Esophagus squamous epithelium (tissue), 5 donors: ENCODE measurements around the gene PHIP. TPM values are rescaled to one million over a fixed set of nuclear protein-coding genes. Genes with fewer than 3 reads are reported as not detected.
"Not testable (repeated sequence)": the region's sequence is repeated elsewhere in the genome, so short reads cannot be mapped to it uniquely, and the experiment has no call there.

Source experiments
- DNase-seq: peaks from one replicate; lab custom pipeline; 2025; lab: John Stamatoyannopoulos, UW
- H3K27ac ChIP-seq, 4 donors: fragments of 200-600 bp; sonication (generic); one replicate each; pipeline ENCODE4 v1.5.1; 2016 to 2019; ENCODE audit warnings: mild to moderate bottlenecking in 1 of 4
- H3K27me3 ChIP-seq, 4 donors: fragments of 200-600 bp; sonication (generic); 1 replicate in 3 of 4; 2 replicates in 1 of 4; pipeline versions ENCODE4 v1.5.1 to v1.6.0; 2017 to 2021; ENCODE audit warnings: antibody characterized with exemption in 1 of 4
- H3K36me3 ChIP-seq, 3 donors: fragments of 200-600 bp; sonication (generic); one replicate each; pipeline ENCODE4 v1.5.1; 2016 to 2019
- H3K4me1 ChIP-seq, 3 donors: fragments of 200-600 bp; sonication (generic); one replicate each; pipeline ENCODE4 v1.5.1; 2017 to 2019
- H3K4me3 ChIP-seq, 4 donors: fragments of 200-600 bp; sonication (generic); 1 replicate in 3 of 4; 2 replicates in 1 of 4; pipeline ENCODE4 v1.5.1; 2016 to 2019; ENCODE audit warnings: mild to moderate bottlenecking in 2 of 4, moderate library complexity in 1 of 4
- H3K9me3 ChIP-seq, 3 donors: fragments of 200-600 bp; sonication (generic); one replicate each; pipeline ENCODE4 v1.5.1; 2016 to 2019
- POLR2A ChIP-seq, 4 donors: fragments of 450-650 bp; IDR thresholded peaks; one replicate each; pipeline ENCODE4 v1.6.1; 2017; ENCODE audit warnings: antibody characterized with exemption in 4 of 4, mild to moderate bottlenecking in 4 of 4, moderate library complexity in 3 of 4
- WGBS, 2 donors: methylation state at CpG; one replicate each; pipeline ENCODE4 v1.1.5; 2018; 5-methylcytosine and 5-hydroxymethylcytosine counted together
- intact Hi-C: fragments of 100-400 bp; cut with DNase I; formaldehyde crosslinking; loops from one replicate; pipeline ENCODE4 v1.15.0; 2022
- total RNA-seq, 4 donors: library from RNA; depleted of rRNA; stranded (reverse); fragments of >200 nt; gene quantifications; one replicate each; pipeline ENCODE4 v1.1.0, GENCODE V29; 2016
- TF ChIP-seq, protein P1 (sequence below), 6 experiments: fragments of 450-650 bp in 4 of 6; fragments of 200-600 bp in 2 of 6; sonication (generic) in 2 of 6; IDR thresholded peaks; one replicate each; pipeline ENCODE4 v1.5.1; 2016 to 2019; ENCODE audit warnings: antibody characterized with exemption in 6 of 6, mild to moderate bottlenecking in 4 of 6, moderate library complexity in 4 of 6
- donor health status: DM: yes; HTN: yes; CAD: no.

PHIP gene
- total RNA-seq, 4 donors from 2014 or later, result 11.5 to 24.0 (median 17.1) TPM

DNA sequence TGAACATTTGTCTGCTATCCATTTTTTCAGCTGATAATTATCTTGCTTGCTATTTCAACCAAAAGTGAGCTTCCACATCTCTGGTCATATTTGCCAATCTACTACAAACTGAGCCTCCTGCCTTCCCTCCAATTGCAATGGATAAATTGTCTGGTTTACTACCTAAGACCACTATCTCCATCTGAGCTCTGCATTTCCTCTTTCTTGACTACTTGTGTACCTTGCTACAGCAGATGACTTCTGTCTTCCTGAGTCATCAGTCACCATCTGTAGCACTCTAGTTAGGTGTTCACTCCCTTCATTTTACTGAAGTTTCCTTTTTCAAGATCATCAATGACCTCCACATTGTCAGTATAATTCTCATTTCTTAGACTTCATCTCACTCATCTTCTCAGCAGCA lies 33.5 kb upstream of the PHIP start:
- H3K4me3 ChIP-seq, result no peak overlapping the region
- TF ChIP-seq, protein P1, sequence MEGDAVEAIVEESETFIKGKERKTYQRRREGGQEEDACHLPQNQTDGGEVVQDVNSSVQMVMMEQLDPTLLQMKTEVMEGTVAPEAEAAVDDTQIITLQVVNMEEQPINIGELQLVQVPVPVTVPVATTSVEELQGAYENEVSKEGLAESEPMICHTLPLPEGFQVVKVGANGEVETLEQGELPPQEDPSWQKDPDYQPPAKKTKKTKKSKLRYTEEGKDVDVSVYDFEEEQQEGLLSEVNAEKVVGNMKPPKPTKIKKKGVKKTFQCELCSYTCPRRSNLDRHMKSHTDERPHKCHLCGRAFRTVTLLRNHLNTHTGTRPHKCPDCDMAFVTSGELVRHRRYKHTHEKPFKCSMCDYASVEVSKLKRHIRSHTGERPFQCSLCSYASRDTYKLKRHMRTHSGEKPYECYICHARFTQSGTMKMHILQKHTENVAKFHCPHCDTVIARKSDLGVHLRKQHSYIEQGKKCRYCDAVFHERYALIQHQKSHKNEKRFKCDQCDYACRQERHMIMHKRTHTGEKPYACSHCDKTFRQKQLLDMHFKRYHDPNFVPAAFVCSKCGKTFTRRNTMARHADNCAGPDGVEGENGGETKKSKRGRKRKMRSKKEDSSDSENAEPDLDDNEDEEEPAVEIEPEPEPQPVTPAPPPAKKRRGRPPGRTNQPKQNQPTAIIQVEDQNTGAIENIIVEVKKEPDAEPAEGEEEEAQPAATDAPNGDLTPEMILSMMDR (IDR thresholded peaks at IDR 0.05), result no peak
- TF ChIP-seq POLR2A (IDR thresholded peaks at IDR 0.05), result no peak
- H3K27me3 ChIP-seq, result no peaks in the 10 kb centered on the region
- no peak for DNase-seq
- H3K27ac ChIP-seq, result no peak overlapping the region
- intact Hi-C loops, result no loop called here
- no peaks in the 10 kb centered on the region for H3K9me3 ChIP-seq
- no peaks in the 10 kb centered on the region for H3K36me3 ChIP-seq
- peaks cover 0 to 8% (median 0%) of the 10 kb centered on the region in 3 donors for H3K4me1 ChIP-seq

DNA sequence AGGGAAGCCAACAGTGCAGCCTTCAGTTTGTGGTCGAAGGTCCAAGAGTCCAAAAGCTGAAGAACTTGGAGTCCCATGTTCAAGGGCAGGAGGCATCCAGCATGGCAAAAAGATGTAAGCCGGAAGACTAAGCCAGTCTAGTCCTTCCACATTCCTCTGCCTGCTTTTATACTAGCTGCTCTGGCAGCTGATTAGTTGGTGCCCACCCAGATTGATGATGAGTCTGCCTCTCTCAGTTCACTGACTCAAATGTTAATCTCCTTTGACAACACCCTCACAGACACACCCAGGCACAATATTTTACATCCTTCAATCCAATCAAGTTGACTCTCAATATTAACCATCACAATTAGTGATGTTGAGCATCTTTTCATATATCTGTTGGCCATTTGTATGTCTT lies 23.1 kb upstream of the PHIP start:
- no peaks in the 10 kb centered on the region for H3K36me3 ChIP-seq
- H3K4me1 ChIP-seq, result no peaks in the 10 kb centered on the region
- no peak overlapping the region for H3K4me3 ChIP-seq
- DNase-seq, result no peak
- TF ChIP-seq POLR2A (IDR thresholded peaks at IDR 0.05), result no peak
- TF ChIP-seq, protein P1 (IDR thresholded peaks at IDR 0.05), result no peak
- no peak overlapping the region for H3K27ac ChIP-seq
- WGBS, 2 donors, result 83 to 86% methylated on average over 2 of the region's 2 CpGs
- no peaks in the 10 kb centered on the region for H3K9me3 ChIP-seq
- H3K27me3 ChIP-seq, result no peaks in the 10 kb centered on the region
- intact Hi-C loops, result no loop called here

DNA sequence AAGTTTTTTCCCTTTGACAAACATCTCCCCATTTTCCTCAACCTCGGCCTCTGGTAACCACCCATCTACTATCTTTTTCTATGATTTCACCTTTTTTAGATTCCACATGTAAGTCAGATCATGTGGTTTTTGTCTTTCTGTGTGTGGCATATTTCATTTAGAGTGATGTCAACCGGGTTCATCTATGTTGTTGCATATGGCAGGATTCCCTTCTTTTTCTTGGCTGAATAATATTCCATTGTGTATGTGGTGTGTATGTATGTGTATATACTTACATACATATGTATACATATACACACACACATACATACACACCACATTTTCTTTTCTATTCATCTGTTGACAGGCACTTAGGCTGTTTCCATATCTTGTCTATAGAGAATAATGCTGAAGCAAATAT lies 22.2 kb upstream of the PHIP start:
- TF ChIP-seq, protein P1 (IDR thresholded peaks at IDR 0.05), result no peak
- TF ChIP-seq POLR2A (IDR thresholded peaks at IDR 0.05), result no peak
- Histone ChIP-seq H3K27ac (no peak overlapping the region), H3K4me3 (no peak overlapping the region), H3K9me3 (no peaks in the 10 kb centered on the region), H3K4me1 (no peaks in the 10 kb centered on the region), H3K27me3 (no peaks in the 10 kb centered on the region), H3K36me3 (no peaks in the 10 kb centered on the region)
- intact Hi-C loops, result no loop called here
- 85% methylated on average over 2 of the region's 2 CpGs for WGBS, 2 donors
- no peak for DNase-seq

DNA sequence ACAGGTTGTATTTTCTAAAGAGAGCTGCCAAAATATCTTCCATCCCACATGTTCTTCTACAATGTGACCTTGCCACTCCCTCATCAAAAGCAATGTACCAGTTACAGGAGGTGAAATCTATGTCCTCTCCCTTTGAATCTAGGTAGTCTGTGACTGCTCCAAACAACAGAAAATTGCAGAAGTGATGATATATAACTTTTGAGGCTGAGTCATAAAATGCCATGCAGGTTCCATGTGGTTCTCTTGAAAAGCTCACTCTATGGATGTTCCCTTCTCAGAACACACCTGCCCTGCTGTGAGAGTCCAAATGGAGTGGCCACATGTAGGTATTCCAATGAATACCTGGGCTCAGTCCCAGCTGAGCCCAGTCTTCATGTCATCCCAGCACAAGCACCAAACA lies 16.9 kb upstream of the PHIP start:
- H3K4me3 ChIP-seq, result no peak overlapping the region
- no peaks in the 10 kb centered on the region for H3K27me3 ChIP-seq
- TF ChIP-seq POLR2A (IDR thresholded peaks at IDR 0.05), result no peak
- TF ChIP-seq, protein P1 (IDR thresholded peaks at IDR 0.05), result no peak
- intact Hi-C loops, result no loop called here
- no peak for DNase-seq
- H3K9me3 ChIP-seq, result no peaks in the 10 kb centered on the region
- H3K4me1 ChIP-seq, result no peaks in the 10 kb centered on the region
- no peaks in the 10 kb centered on the region for H3K36me3 ChIP-seq
- H3K27ac ChIP-seq, result no peak overlapping the region

DNA sequence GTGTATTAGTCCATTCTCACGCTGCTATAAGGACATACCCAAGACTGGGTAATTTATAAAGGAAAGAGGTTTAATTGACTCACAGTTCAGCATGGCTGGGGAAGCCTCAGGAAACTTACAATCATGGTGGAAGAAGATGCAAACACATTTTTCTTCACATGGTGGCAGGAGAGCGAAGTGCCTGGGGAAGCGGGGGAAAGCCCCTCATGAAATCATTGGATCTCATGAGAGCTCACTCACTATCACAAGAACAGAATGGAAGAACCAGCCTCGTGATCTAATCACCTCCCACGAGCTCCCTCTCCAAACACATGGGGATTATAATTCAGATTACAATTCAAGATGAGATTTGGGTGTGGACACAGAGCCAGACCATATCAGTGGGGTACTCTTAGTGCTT lies 13.7 kb upstream of the PHIP start:
- H3K36me3 ChIP-seq, H3K4me3 ChIP-seq, H3K27ac ChIP-seq, intact Hi-C loops, DNase-seq, H3K9me3 ChIP-seq, H3K27me3 ChIP-seq, H3K4me1 ChIP-seq: not testable (repeated sequence)
- WGBS, 2 donors, result 65 to 77% methylated on average over 5 of the region's 5 CpGs
